AG09319 (cell line): ENCODE data around the gene DCD.
"Not testable (repeated sequence)": the region's sequence is repeated elsewhere in the genome, so short reads cannot be mapped to it uniquely, and the experiment has no call there.

Experiments used
- DNase-seq: peaks from one replicate; pipeline ENCODE4 v3.0.0-alpha.2; 2010; ENCODE audit warnings: low read depth; ENCODE audit errors: extremely low read depth
- CTCF ChIP-seq: IDR thresholded peaks from 2 replicates; pipeline ENCODE4 v1.5.1; 2011; ENCODE audit warnings: low read depth, mild to moderate bottlenecking, inconsistent platforms, low read length, moderate library complexity

The DCD gene

GRCh38 chr12:54650889-54651288 is 2.7 kb upstream of the DCD start:
- no peak for TF ChIP-seq CTCF
- no peak for DNase-seq

- DNase-seq = no peak
- TF ChIP-seq CTCF = no peak
These were observed 2.2 kb upstream of the DCD start for GRCh38 chr12:54650409-54650808.

GRCh38 chr12:54649825-54650224 is 1.7 kb upstream of the DCD start:
- TF ChIP-seq CTCF = no peak

GRCh38 chr12:54641554-54641953 is 6.6 kb downstream of the DCD start:
- no peak for TF ChIP-seq CTCF
- no peak for DNase-seq

More at GRCh38 chr12:54649825-54650224, 1.7 kb upstream of the DCD start:
- no peak for DNase-seq

GRCh38 chr12:54641089-54641488 is 7.1 kb downstream of the DCD start:
- DNase-seq = no peak
- no peak for TF ChIP-seq CTCF

- DNase-seq = not testable (repeated sequence)
These were observed 9.1 kb downstream of the DCD start for GRCh38 chr12:54639112-54639511.

GRCh38 chr12:54634795-54635194 is 13.4 kb downstream of the DCD start, which contains the start of gene LACRT:
Gene LACRT, minus strand, starts transcription at chr12:54634895. Its CDS starts 54 bp downstream, at chr12:54634841.
- no peak for TF ChIP-seq CTCF

GRCh38 chr12:54631988-54632728 is 16.0 kb downstream of the DCD start:
- TF ChIP-seq CTCF = no peak
- DNase-seq = no peak

More at GRCh38 chr12:54634795-54635194, 13.4 kb downstream of the DCD start, which contains the start of gene LACRT:
- DNase-seq = no peak
